ENCODE results near the gene AP3D1.
"Not testable (repeated sequence)": the region's sequence is repeated elsewhere in the genome, so short reads cannot be mapped to it uniquely, and the experiment has no call there.

The AP3D1 gene

DNA sequence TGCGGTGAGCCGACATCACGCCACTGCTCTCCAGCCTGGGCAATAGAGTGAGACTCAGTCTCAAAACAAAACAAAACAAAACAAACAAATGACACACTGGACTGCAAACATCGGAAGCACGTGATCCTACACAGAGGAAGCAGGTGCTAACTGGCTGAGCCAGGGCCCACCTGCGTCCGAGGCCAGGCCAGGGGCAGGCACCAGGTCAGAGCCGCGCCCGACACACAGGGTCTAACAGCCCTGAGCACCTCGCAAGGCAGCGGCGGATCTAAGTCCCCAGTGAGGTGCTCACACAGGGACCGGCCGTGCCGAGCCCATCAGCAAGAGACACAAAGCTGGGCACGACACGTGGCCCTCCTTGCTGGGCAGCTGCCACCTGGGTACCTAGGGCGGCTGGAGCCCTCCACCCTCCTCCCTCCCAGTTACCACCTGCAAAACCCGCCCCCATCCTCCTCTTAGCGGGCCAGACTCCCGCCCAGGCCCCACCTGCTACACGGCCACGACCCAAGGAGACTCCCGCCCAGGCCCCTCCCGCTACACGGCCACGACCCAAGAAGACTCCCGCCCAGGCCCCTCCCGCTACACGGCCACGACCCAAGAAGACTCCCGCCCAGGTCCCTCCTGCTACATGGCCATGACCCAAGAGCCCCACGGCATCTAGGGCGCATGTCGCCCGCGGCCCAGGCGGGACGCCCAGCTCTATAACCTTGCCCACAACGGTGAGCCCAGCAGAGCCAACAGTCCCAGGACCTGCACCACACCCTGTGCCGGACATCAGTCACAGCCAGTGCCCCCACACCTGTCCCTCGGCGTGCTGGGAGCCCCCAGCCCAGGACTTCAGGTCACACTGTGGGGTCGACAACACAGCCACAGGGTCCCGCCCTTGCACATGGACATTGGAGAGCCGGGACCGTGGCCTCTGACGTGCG lies 15.6 kb downstream of the AP3D1 start:
- WGBS (ENCODE audit: insufficient coverage, insufficient read length), result no CpG with 5 or more reads among the region's 50 CpGs
- H3K4me3 ChIP-seq (ENCODE audit: low read length), result no peak overlapping the region

GRCh38 chr19:2132731-2133490 lies 18.5 kb downstream of the AP3D1 start:
- no peaks in the 10 kb centered on the region for H3K27me3 ChIP-seq (ENCODE audit: control insufficient read depth, insufficient read depth, low read length)
- no CpG with 5 or more reads among the region's 19 CpGs for WGBS (ENCODE audit: insufficient coverage, insufficient read length)
- no peak overlapping the region for H3K27ac ChIP-seq (ENCODE audit: low read length)
- H3K4me1 ChIP-seq (ENCODE audit: control insufficient read depth, insufficient read depth, low read length), result no peaks in the 10 kb centered on the region; the same call in 1 of the 2 replicates
- H3K9me3 ChIP-seq (ENCODE audit: control insufficient read depth, insufficient read depth, low read length), result no peaks in the 10 kb centered on the region
- H3K36me3 ChIP-seq (ENCODE audit: control insufficient read depth, insufficient read depth, low read length), result peaks cover 47% of the 10 kb centered on the region
- DNase-seq (ENCODE audit: low read depth, low spot score), result no peak
- no peak overlapping the region for H3K4me3 ChIP-seq (ENCODE audit: low read length)

More for the DNA sequence above, 15.6 kb downstream of the AP3D1 start:
- Histone ChIP-seq H3K4me1 (ENCODE audit: control insufficient read depth, insufficient read depth, low read length) (no peaks in the 10 kb centered on the region; the same call in 1 of the 2 replicates), H3K36me3 (ENCODE audit: control insufficient read depth, insufficient read depth, low read length) (peaks cover 33% of the 10 kb centered on the region), H3K27me3 (ENCODE audit: control insufficient read depth, insufficient read depth, low read length) (no peaks in the 10 kb centered on the region), H3K9me3 (ENCODE audit: control insufficient read depth, insufficient read depth, low read length) (no peaks in the 10 kb centered on the region), H3K27ac (ENCODE audit: low read length) (no peak overlapping the region)
- DNase-seq (ENCODE audit: low read depth, low spot score), result no peak

DNA sequence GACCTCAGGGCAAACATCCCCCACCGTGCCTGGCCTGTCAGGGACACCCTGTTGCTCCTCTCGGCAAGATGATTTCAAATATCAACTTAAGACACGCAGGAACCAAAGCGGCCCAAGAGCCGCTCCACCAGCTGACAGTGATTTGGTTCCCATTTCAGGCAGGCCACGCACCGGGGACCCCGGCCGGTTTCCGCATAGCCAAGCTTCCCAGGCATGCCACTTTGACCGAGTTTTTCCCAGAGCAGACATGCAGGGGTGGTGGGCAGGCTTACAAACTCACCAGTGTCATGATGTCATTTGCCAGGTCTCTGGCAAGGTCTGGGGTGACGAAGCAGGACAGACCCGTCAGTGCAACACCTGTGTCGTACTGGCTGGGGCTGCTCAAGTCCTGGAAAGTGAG lies 19.2 kb downstream of the AP3D1 start:
- Histone ChIP-seq H3K27ac (ENCODE audit: low read length) (no peak overlapping the region), H3K9me3 (ENCODE audit: control insufficient read depth, insufficient read depth, low read length) (no peaks in the 10 kb centered on the region), H3K4me3 (ENCODE audit: low read length) (no peak overlapping the region; the same call in 1 of the 2 replicates), H3K27me3 (ENCODE audit: control insufficient read depth, insufficient read depth, low read length) (no peaks in the 10 kb centered on the region), H3K4me1 (ENCODE audit: control insufficient read depth, insufficient read depth, low read length) (no peaks in the 10 kb centered on the region; the same call in 1 of the 2 replicates), H3K36me3 (ENCODE audit: control insufficient read depth, insufficient read depth, low read length) (peaks cover 49% of the 10 kb centered on the region)
- DNase-seq (ENCODE audit: low read depth, low spot score), result no peak
- WGBS (ENCODE audit: insufficient coverage, insufficient read length), result no CpG with 5 or more reads among the region's 14 CpGs

DNA sequence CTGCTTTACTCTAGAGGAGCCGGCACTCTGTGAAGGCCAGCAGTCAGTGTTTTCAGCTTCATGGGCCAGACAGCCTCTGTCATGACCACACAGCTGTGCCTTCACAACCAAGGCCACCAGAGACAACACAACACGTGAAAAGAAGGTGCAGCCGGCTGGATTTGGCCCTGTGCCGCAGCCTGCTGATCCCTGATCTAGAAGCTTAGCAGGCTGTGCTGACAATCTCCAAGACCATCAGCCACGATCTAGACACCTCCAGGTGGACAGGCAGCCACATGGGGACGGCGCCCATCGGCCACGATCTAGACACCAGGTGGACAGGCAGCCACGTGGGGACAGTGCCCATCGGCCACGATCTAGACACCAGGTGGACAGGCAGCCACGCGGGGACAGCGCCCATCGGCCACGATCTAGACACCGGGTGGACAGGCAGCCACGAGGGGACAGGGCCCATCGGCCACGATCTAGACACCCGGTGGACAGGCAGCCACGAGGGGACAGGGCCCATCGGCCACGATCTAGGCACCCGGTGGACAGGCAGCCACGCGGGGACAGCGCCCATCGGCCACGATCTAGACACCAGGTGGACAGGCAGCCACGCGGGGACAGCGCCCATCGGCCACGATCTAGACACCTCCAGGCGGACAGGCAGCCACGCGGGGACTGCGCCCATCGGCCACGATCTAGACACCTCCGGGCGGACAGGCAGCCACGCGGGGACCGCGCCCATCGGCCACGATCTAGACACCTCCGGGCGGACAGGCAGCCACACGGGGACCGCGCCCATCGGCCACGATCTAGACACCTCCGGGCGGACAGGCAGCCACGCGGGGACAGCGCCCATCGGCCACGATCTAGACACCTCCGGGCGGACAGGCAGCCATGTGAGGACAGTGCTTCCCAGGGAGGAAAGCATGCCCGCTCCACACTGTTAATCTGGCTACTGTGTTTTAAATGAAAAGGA lies 20.1 kb downstream of the AP3D1 start:
- DNase-seq (ENCODE audit: low read depth, low spot score); H3K9me3 ChIP-seq (ENCODE audit: control insufficient read depth, insufficient read depth, low read length); H3K4me1 ChIP-seq (ENCODE audit: control insufficient read depth, insufficient read depth, low read length); H3K27me3 ChIP-seq (ENCODE audit: control insufficient read depth, insufficient read depth, low read length); H3K4me3 ChIP-seq (ENCODE audit: low read length); H3K27ac ChIP-seq (ENCODE audit: low read length): not testable (repeated sequence)
- peaks cover 47% of the 10 kb centered on the region for H3K36me3 ChIP-seq (ENCODE audit: control insufficient read depth, insufficient read depth, low read length)
- WGBS (ENCODE audit: insufficient coverage, insufficient read length), result no CpG with 5 or more reads among the region's 67 CpGs

DNA sequence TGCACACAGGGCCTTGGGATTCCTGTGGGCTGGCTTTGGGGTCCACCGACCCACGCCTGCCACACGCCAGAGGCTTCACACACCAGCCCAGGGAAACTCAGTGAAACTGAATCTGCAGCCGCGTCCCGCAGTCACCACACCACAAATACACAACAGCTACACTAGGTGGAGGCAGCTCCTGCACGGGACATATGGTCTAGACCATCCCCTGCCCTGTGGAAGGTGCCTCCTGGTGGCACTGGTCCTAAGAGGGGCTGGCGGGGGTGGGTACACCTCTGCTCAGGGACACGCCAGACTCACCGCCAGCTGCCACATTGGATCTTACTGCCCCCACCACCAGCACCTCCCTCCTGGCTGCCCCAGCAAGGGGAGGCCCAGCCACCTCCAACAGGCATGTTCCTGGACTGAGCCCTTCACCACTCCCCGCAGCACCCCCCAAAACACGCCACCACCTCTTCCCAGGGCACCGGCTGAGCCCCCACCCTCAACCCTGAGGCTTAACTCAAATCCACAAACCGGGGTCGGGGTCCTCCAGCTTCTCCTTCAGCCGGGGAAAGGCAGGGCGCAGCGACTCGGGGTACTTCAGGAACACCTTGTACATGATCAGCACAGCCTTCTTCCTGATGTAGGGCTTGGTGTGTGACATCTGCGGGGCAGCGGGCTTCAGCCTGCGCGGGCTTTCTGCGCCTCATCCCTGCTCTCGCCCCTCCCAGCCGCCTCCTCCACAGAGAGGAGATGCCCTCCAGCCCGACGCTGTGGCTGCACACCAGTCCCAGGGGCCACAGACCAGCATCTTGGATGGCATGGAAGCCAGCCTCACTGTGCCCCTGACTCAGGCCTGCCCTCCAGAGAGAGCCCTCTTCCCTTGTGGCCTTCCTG lies 21.2 kb downstream of the AP3D1 start:
- Histone ChIP-seq H3K27me3 (ENCODE audit: control insufficient read depth, insufficient read depth, low read length) (no peaks in the 10 kb centered on the region), H3K4me1 (ENCODE audit: control insufficient read depth, insufficient read depth, low read length) (no peaks in the 10 kb centered on the region), H3K27ac (ENCODE audit: low read length) (no peak overlapping the region), H3K36me3 (ENCODE audit: control insufficient read depth, insufficient read depth, low read length) (peaks cover 48% of the 10 kb centered on the region), H3K9me3 (ENCODE audit: control insufficient read depth, insufficient read depth, low read length) (no peaks in the 10 kb centered on the region), H3K4me3 (ENCODE audit: low read length) (no peak overlapping the region)
- WGBS (ENCODE audit: insufficient coverage, insufficient read length), result no CpG with 5 or more reads among the region's 28 CpGs
- DNase-seq (ENCODE audit: low read depth, low spot score), result no peak

DNA sequence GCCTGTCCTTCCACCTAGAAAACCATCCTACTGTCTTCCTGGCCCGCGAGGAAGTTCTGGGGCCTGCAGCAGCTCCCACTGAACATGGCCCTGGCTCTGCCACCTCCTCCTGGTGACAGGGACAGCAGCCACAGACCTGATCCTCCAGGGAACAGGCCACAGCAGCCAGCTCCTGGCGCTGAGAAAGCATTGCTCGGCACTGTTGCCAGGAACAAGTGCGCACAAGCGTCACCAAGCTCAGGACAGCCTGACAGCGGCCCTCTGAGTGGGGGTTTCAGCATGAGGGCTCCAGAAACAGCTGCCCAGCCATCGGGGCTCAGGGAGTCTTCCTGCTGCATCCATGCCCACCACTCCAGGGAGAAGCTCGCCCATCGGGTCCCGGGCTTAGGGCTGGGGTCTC lies 21.9 kb downstream of the AP3D1 start:
- H3K4me3 ChIP-seq (ENCODE audit: low read length), result no peak overlapping the region
- H3K27ac ChIP-seq (ENCODE audit: low read length), result no peak overlapping the region
- no peaks in the 10 kb centered on the region for H3K4me1 ChIP-seq (ENCODE audit: control insufficient read depth, insufficient read depth, low read length)
- no CpG with 5 or more reads among the region's 11 CpGs for WGBS (ENCODE audit: insufficient coverage, insufficient read length)
- DNase-seq (ENCODE audit: low read depth, low spot score), result no peak
- H3K36me3 ChIP-seq (ENCODE audit: control insufficient read depth, insufficient read depth, low read length), result peaks cover 48% of the 10 kb centered on the region
- no peaks in the 10 kb centered on the region for H3K27me3 ChIP-seq (ENCODE audit: control insufficient read depth, insufficient read depth, low read length)
- H3K9me3 ChIP-seq (ENCODE audit: control insufficient read depth, insufficient read depth, low read length), result no peaks in the 10 kb centered on the region

DNA sequence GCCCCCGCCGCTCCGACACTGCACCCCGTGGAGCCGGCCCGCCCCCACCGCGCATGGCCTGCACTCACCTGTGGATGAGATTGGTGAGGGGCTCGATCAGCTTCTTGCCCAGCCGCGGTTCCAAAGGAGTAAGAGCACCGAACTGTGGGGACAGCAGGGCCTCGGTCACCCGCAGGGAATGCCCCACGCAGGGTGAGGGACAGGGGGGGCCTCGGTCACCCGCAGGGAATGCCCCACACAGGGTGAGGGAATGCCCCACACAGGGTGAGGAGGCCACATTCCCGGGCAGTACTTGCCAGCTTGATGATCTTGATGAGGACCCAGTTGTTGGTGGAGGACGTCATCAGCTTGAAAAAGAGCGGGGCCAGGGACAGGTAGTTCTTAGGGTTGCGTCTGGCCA lies 22.3 kb downstream of the AP3D1 start:
- whole genome bisulfite sequencing (ENCODE audit: insufficient coverage, insufficient read length), result no CpG with 5 or more reads among the region's 21 CpGs
- H3K36me3 ChIP-seq (ENCODE audit: control insufficient read depth, insufficient read depth, low read length), result peaks cover 48% of the 10 kb centered on the region
- H3K27me3 ChIP-seq (ENCODE audit: control insufficient read depth, insufficient read depth, low read length), result no peaks in the 10 kb centered on the region
- H3K4me3 ChIP-seq (ENCODE audit: low read length), result no peak overlapping the region
- no peaks in the 10 kb centered on the region for H3K9me3 ChIP-seq (ENCODE audit: control insufficient read depth, insufficient read depth, low read length)
- DNase-seq (ENCODE audit: low read depth, low spot score), result no peak
- H3K27ac ChIP-seq (ENCODE audit: low read length), result no peak overlapping the region
- H3K4me1 ChIP-seq (ENCODE audit: control insufficient read depth, insufficient read depth, low read length), result no peaks in the 10 kb centered on the region

- not testable (repeated sequence) for H3K27me3 ChIP-seq (ENCODE audit: control insufficient read depth, insufficient read depth, low read length); H3K4me1 ChIP-seq (ENCODE audit: control insufficient read depth, insufficient read depth, low read length); H3K9me3 ChIP-seq (ENCODE audit: control insufficient read depth, insufficient read depth, low read length); DNase-seq (ENCODE audit: low read depth, low spot score); H3K4me3 ChIP-seq (ENCODE audit: low read length); H3K27ac ChIP-seq (ENCODE audit: low read length)
- WGBS (ENCODE audit: insufficient coverage, insufficient read length), result no CpG with 5 or more reads among the region's 34 CpGs
- H3K36me3 ChIP-seq (ENCODE audit: control insufficient read depth, insufficient read depth, low read length), result peaks cover 52% of the 10 kb centered on the region
Measured at GRCh38 chr19:2128252-2128651, 23.1 kb downstream of the AP3D1 start.

- Histone ChIP-seq H3K36me3 (ENCODE audit: control insufficient read depth, insufficient read depth, low read length) (peaks cover 53% of the 10 kb centered on the region), H3K27me3 (ENCODE audit: control insufficient read depth, insufficient read depth, low read length) (no peaks in the 10 kb centered on the region)
- no CpG with 5 or more reads among the region's 19 CpGs for WGBS (ENCODE audit: insufficient coverage, insufficient read length)
Measured at GRCh38 chr19:2127758-2128157, 23.6 kb downstream of the AP3D1 start.

More at GRCh38 chr19:2127758-2128157, 23.6 kb downstream of the AP3D1 start:
- DNase-seq (ENCODE audit: low read depth, low spot score), result no peak
- Histone ChIP-seq H3K4me3 (ENCODE audit: low read length) (no peak overlapping the region), H3K9me3 (ENCODE audit: control insufficient read depth, insufficient read depth, low read length) (no peaks in the 10 kb centered on the region), H3K4me1 (ENCODE audit: control insufficient read depth, insufficient read depth, low read length) (no peaks in the 10 kb centered on the region), H3K27ac (ENCODE audit: low read length) (no peak overlapping the region)

Data from iPS DF 6.9 (cell line).